ENCODE results near the gene TMEM107. TPM values are rescaled to one million over a fixed set of nuclear protein-coding genes. Genes with fewer than 3 reads are reported as not detected.

The TMEM107 gene
- total and polyA plus RNA-seq, 10 of the 15 experiments (the other 5 are each of a cell fraction or from before 2014, with no cell fraction given), result 7.9 to 38.7 (median 22.9) TPM

DNA sequence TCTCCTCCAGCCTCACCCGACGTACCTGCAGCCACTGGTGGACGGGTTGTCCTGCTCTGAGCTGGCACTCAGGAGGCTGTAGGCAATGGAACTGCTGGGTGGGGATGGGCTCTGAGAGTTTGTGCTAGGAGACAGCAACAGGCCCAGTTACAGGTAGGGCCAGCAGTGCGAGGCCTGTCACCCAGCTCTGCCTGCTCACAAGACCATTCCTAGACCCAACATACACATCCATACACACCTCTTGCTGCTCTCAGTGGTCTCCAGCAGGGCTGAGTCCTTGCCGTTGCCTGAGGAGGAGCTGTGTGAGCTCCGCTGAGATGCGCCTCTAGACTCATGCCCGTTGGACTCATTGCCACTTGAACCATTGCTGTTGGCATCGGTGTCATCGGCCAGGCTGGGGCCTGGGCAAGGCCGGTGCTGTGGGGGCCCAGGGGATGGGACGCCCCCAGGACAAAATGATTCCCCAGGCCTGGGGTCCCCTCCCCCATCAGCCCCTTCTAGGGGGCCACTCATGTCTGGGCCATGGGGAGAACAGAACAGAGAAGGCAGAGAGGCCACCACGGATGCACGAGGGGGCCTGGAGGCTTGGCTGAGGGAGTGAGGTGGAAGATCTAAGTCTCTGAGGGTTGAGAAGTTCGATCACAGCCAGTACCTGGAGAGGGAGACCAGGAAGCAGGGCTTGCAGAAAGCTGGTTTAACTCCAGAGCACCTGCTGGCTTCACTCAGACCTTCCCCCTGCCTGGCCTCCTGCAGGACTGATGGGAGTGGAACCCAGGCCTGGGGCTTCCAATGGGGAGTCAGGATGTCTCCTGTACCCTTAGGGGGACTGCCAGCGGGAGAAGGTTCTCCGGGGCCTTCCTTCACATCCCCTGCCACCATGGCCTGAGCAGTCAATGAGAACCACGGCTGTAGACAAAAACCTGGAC is 25.7 kb downstream of the TMEM107 start (continued):
- TF ChIP-seq TBL1XR1 (IDR thresholded peaks at IDR 0.05; ENCODE audit: low read depth, low read length) (no peak), NFIC (IDR thresholded peaks at IDR 0.05; ENCODE audit: low read depth, low read length) (no peak)
- TF ChIP-seq, protein P1, sequence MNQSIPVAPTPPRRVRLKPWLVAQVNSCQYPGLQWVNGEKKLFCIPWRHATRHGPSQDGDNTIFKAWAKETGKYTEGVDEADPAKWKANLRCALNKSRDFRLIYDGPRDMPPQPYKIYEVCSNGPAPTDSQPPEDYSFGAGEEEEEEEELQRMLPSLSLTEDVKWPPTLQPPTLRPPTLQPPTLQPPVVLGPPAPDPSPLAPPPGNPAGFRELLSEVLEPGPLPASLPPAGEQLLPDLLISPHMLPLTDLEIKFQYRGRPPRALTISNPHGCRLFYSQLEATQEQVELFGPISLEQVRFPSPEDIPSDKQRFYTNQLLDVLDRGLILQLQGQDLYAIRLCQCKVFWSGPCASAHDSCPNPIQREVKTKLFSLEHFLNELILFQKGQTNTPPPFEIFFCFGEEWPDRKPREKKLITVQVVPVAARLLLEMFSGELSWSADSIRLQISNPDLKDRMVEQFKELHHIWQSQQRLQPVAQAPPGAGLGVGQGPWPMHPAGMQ (IDR thresholded peaks at IDR 0.05; ENCODE audit: borderline replicate concordance), result no peak
- TF ChIP-seq, protein P2, sequence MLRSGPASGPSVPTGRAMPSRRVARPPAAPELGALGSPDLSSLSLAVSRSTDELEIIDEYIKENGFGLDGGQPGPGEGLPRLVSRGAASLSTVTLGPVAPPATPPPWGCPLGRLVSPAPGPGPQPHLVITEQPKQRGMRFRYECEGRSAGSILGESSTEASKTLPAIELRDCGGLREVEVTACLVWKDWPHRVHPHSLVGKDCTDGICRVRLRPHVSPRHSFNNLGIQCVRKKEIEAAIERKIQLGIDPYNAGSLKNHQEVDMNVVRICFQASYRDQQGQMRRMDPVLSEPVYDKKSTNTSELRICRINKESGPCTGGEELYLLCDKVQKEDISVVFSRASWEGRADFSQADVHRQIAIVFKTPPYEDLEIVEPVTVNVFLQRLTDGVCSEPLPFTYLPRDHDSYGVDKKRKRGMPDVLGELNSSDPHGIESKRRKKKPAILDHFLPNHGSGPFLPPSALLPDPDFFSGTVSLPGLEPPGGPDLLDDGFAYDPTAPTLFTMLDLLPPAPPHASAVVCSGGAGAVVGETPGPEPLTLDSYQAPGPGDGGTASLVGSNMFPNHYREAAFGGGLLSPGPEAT (IDR thresholded peaks at IDR 0.05; ENCODE audit: low read depth), result no peak

DNA sequence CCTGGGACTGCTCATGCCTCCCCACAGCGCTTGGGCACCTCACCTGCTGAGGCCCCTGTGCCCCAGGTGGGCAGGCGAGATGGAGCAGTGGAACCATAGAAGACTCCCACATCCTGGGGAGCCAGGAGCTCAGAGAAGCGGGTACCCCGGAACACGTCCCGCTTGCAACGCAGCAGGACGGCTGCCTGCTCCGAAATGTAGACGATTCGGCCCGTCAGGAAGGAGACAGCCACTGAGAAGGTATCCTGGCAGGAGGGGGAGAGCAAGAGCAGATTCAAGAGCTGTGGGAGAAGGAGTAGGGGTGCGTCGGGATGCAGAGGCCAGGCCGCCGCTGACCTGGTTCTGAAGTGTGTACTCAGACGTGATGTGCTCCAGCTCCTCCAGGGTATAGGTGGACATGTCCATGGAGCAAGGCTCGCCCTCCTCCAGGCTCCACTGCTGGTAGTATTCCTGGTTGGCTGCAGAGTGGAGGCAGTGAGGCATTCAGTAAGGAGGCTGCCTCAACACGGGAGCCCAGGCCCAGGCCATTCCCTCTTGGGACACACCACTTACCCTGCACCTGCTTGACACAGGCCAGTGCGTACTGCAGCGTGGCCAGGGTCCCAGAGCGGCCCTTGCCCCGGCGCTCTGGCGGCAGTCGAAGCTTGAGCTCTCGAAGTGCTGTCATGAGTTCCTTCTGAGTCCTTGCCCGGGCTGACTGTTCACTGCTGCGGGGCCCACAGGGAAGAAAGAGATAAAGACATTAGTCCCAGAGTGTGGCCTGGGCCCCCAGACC is 26.6 kb downstream of the TMEM107 start:
- RAD21 ChIA-PET (ENCODE audit: unreplicated experiment), result no interaction called here

More for the DNA sequence above, 26.6 kb downstream of the TMEM107 start:
- FAIRE-seq (no peak), ATAC-seq (no peak), DNase-seq (ENCODE audit: low read depth, low spot score) (no peak)
- peaks cover 15% of the 10 kb centered on the region for H3K4me1 ChIP-seq (ENCODE audit: control insufficient read depth, insufficient read depth, low read length)
- BruUV-seq (replicated peaks), result no TSS peak
- H3K4me2 ChIP-seq (ENCODE audit: control insufficient read depth, insufficient read depth), result no peak overlapping the region
- H2AFZ ChIP-seq (ENCODE audit: control insufficient read depth, low read depth, low read length), result no peak overlapping the region
- H3K27me3 ChIP-seq (replicated peaks in 1 of 2; ENCODE audit: control insufficient read depth in 2 of 2, insufficient read depth in 2 of 2, low read length in 1 of 2), result no peaks in the 10 kb centered on the region
- CTCF ChIA-PET, result interaction anchor here (0.7 to 3.4 kb wide), 2 partner anchors 11 kb away, joined by 3 to 29 read pairs; no protein-coding TSS in a partner anchor
- no peak overlapping the region for H3K4me3 ChIP-seq
- intact Hi-C loops (cut with micrococcal nuclease; ENCODE audit: unreplicated experiment) (no loop called here), in situ Hi-C loops (cut with MboI) (no loop called here)
- no peaks in the 10 kb centered on the region for H3K9me3 ChIP-seq (replicated peaks; ENCODE audit: control insufficient read depth, insufficient read depth, low read length)
- SMC1A ChIA-PET (ENCODE audit: uncharacterized antibody, unreplicated experiment), result interaction anchor here (1.8 kb wide), 1 partner anchor 9 kb away, joined by 13 read pairs; no protein-coding TSS in a partner anchor
- WGBS (ENCODE audit: insufficient coverage, insufficient replicate concordance, low lambda C conversion rate, missing lambda C conversion rate), result 93% methylated on average over 29 of the region's 29 CpGs
- peaks cover 19% of the 10 kb centered on the region for H3K79me2 ChIP-seq (ENCODE audit: control insufficient read depth, insufficient read depth, low read length)
- TF ChIP-seq EED (IDR thresholded peaks at IDR 0.05; ENCODE audit: low read depth) (no peak), ZNF622 (IDR thresholded peaks at IDR 0.05) (no peak), TAF1 (IDR thresholded peaks at IDR 0.05; ENCODE audit: borderline replicate concordance, low read depth, low read length) (no peak), ZSCAN29 (IDR thresholded peaks at IDR 0.05) (no peak)
- TF ChIP-seq, protein P3, sequence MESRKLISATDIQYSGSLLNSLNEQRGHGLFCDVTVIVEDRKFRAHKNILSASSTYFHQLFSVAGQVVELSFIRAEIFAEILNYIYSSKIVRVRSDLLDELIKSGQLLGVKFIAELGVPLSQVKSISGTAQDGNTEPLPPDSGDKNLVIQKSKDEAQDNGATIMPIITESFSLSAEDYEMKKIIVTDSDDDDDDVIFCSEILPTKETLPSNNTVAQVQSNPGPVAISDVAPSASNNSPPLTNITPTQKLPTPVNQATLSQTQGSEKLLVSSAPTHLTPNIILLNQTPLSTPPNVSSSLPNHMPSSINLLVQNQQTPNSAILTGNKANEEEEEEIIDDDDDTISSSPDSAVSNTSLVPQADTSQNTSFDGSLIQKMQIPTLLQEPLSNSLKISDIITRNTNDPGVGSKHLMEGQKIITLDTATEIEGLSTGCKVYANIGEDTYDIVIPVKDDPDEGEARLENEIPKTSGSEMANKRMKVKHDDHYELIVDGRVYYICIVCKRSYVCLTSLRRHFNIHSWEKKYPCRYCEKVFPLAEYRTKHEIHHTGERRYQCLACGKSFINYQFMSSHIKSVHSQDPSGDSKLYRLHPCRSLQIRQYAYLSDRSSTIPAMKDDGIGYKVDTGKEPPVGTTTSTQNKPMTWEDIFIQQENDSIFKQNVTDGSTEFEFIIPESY (IDR thresholded peaks at IDR 0.05), result no peak
- POLR2A ChIA-PET, result interaction anchor here (1.2 to 3.8 kb wide), 3 partner anchors 10 to 145 kb away, joined by 3 to 29 read pairs (median 4); partner anchors contain the start of gene SLC25A35
- no peak overlapping the region for H3K9ac ChIP-seq (ENCODE audit: control insufficient read depth, insufficient read depth, low read length)
- H3K36me3 ChIP-seq (ENCODE audit: control insufficient read depth in 2 of 2, insufficient read depth in 2 of 2, low read length in 1 of 2), result peaks cover 9 to 21% of the 10 kb centered on the region in 2 experiments
- H4K20me1 ChIP-seq (ENCODE audit: control insufficient read depth, insufficient read depth), result no peaks in the 10 kb centered on the region; the same call in 1 of the 2 replicates
- no peak overlapping the region for H3K27ac ChIP-seq (ENCODE audit: control insufficient read depth, insufficient read depth)
